CD14-positive monocyte (primary cell): ENCODE data around the gene PFN3. TPM values are rescaled to one million over a fixed set of nuclear protein-coding genes. Genes with fewer than 3 reads are reported as not detected.

ENCODE experiments used
- DNase-seq, 3 donors: peaks; one replicate each; pipeline ENCODE4 v3.0.0-alpha.2; 2011 to 2022
- H2AFZ ChIP-seq: 2 replicates; pipeline ENCODE4 v1.6.0; 2012; ENCODE audit warnings: mild to moderate bottlenecking, low read depth, low read length, inconsistent platforms; ENCODE audit not compliant: insufficient read depth, poor library complexity, severe bottlenecking
- H3K27ac ChIP-seq, 2 donors: 1 replicate in 1 of 2; 2 replicates in 1 of 2; pipeline ENCODE4 v1.5.1; 2012 to 2013; ENCODE audit warnings: low read length in 2 of 2, control low read depth in 1 of 2, inconsistent platforms in 1 of 2, low read depth in 1 of 2, mild to moderate bottlenecking in 1 of 2
- H3K27me3 ChIP-seq, 2 donors: one replicate each; pipeline versions ENCODE4 v1.6.0 to v1.6.1; 2011 to 2013; ENCODE audit warnings: low read length in 2 of 2; ENCODE audit not compliant: control insufficient read depth in 2 of 2, insufficient read depth in 2 of 2
- H3K36me3 ChIP-seq, 2 donors: replicated peaks in 1 of 2; 1 replicate in 1 of 2; 2 replicates in 1 of 2; pipeline versions ENCODE4 v1.5.1 to v1.6.1; 2012 to 2013; ENCODE audit warnings: low read length in 2 of 2, control low read depth in 1 of 2, inconsistent platforms in 1 of 2, mild to moderate bottlenecking in 1 of 2; ENCODE audit not compliant: insufficient read depth in 2 of 2, control insufficient read depth in 1 of 2
- H3K4me1 ChIP-seq, 2 donors: 1 replicate in 1 of 2; 2 replicates in 1 of 2; pipeline versions ENCODE4 v1.5.1 to v1.6.1; 2012 to 2013; ENCODE audit warnings: low read length in 2 of 2, control low read depth in 1 of 2, inconsistent platforms in 1 of 2, mild to moderate bottlenecking in 1 of 2, moderate library complexity in 1 of 2; ENCODE audit not compliant: insufficient read depth in 2 of 2, control insufficient read depth in 1 of 2
- H3K4me2 ChIP-seq: replicated peaks from 2 replicates; pipeline ENCODE3; 2012; ENCODE audit warnings: low read length, moderate library complexity, mild to moderate bottlenecking; ENCODE audit not compliant: poor library complexity, severe bottlenecking; ENCODE audit errors: extremely low read depth
- H3K4me3 ChIP-seq, 3 experiments: fragments of 200-600 bp in 1 of 3; sonication (generic) in 1 of 3; replicated peaks in 1 of 3; 1 replicate in 2 of 3; 2 replicates in 1 of 3; pipeline ENCODE4 v1.5.1; 2011 to 2013; ENCODE audit warnings: low read length in 3 of 3, mild to moderate bottlenecking in 3 of 3, control low read depth in 2 of 3, low read depth in 2 of 3, inconsistent platforms in 1 of 3, moderate library complexity in 1 of 3
- H3K79me2 ChIP-seq: 2 replicates; pipeline ENCODE4 v1.6.0; 2012; ENCODE audit warnings: mild to moderate bottlenecking, control low read depth, inconsistent platforms, low read length, moderate library complexity; ENCODE audit not compliant: insufficient read depth
- H3K9ac ChIP-seq: 2 replicates; pipeline ENCODE4 v1.6.0; 2017; ENCODE audit warnings: low read length, mild to moderate bottlenecking; ENCODE audit not compliant: insufficient read depth, poor library complexity, severe bottlenecking
- H3K9me3 ChIP-seq, 2 donors: replicated peaks in 1 of 2; 1 replicate in 1 of 2; 2 replicates in 1 of 2; pipeline versions ENCODE4 v1.5.1 to v1.6.1; 2012 to 2013; ENCODE audit warnings: low read length in 2 of 2, control low read depth in 1 of 2; ENCODE audit not compliant: control insufficient read depth in 1 of 2, insufficient read depth in 1 of 2
- H4K20me1 ChIP-seq: 2 replicates; pipeline ENCODE4 v1.6.0; 2012; ENCODE audit warnings: mild to moderate bottlenecking, low read length, control low read depth, moderate library complexity; ENCODE audit not compliant: insufficient read depth
- H3K27ac Mint-ChIP-seq, 7 donors: one replicate each; pipeline ENCODE4 v1.8.0; 2020; ENCODE audit warnings: mild to moderate bottlenecking in 7 of 7, mixed read lengths in 7 of 7, moderate library complexity in 6 of 7, inconsistent platforms in 2 of 7
- H3K27me3 Mint-ChIP-seq, 3 donors: one replicate each; pipeline ENCODE4 v1.8.0; 2021 to 2022; ENCODE audit warnings: low read depth in 3 of 3, mild to moderate bottlenecking in 3 of 3, mixed read lengths in 3 of 3, moderate library complexity in 3 of 3, inconsistent platforms in 1 of 3
- H3K36me3 Mint-ChIP-seq, 2 donors: one replicate each; pipeline ENCODE4 v1.8.0; 2020; ENCODE audit warnings: mixed read lengths in 2 of 2, inconsistent platforms in 1 of 2, mild to moderate bottlenecking in 1 of 2
- H3K4me1 Mint-ChIP-seq: one replicate; pipeline ENCODE4 v1.8.0; 2020; ENCODE audit warnings: mild to moderate bottlenecking, mixed read lengths
- H3K4me3 Mint-ChIP-seq, 2 donors: one replicate each; pipeline ENCODE4 v1.8.0; 2020; ENCODE audit warnings: mild to moderate bottlenecking in 2 of 2, mixed read lengths in 2 of 2, moderate library complexity in 1 of 2
- H3K9me3 Mint-ChIP-seq, 7 donors: one replicate each; pipeline ENCODE4 v1.8.0; 2020 to 2022; ENCODE audit warnings: mixed read lengths in 7 of 7, mild to moderate bottlenecking in 6 of 7, moderate library complexity in 6 of 7, inconsistent platforms in 2 of 7
- WGBS: methylation state at CpG from one replicate; pipeline ENCODE4 v1.1.5; 2013; ENCODE audit warnings: missing lambda C conversion rate; ENCODE audit not compliant: insufficient coverage; 5-methylcytosine and 5-hydroxymethylcytosine counted together
- intact Hi-C, 2 donors: fragments of 100-400 bp; cut with micrococcal nuclease; formaldehyde crosslinking; loops; one replicate each; pipeline versions ENCODE4 v1.15.0 to v1.15.1; 2023
- polyA plus RNA-seq, 3 donors: library from polyadenylated mRNA; depleted of rRNA in 1 of 3; unstranded in 2 of 3; stranded (reverse) in 1 of 3; fragments of 300-500 nt in 2 of 3; fragments of >200 nt in 1 of 3; fragmentation: Illumina TruSeq in 2 of 3; gene quantifications; 1 replicate in 2 of 3; 2 replicates in 1 of 3; pipeline ENCODE4 v1.2.3, GENCODE V29; 2012 to 2021
- TF ChIP-seq, protein P1 (sequence below): fragments of 200-600 bp; IDR thresholded peaks from one replicate; pipeline ENCODE4 v1.8.0; 2022; ENCODE audit warnings: antibody characterized with exemption, mild to moderate bottlenecking

The PFN3 gene
- polyA plus RNA-seq, 3 donors = not detected

DNA sequence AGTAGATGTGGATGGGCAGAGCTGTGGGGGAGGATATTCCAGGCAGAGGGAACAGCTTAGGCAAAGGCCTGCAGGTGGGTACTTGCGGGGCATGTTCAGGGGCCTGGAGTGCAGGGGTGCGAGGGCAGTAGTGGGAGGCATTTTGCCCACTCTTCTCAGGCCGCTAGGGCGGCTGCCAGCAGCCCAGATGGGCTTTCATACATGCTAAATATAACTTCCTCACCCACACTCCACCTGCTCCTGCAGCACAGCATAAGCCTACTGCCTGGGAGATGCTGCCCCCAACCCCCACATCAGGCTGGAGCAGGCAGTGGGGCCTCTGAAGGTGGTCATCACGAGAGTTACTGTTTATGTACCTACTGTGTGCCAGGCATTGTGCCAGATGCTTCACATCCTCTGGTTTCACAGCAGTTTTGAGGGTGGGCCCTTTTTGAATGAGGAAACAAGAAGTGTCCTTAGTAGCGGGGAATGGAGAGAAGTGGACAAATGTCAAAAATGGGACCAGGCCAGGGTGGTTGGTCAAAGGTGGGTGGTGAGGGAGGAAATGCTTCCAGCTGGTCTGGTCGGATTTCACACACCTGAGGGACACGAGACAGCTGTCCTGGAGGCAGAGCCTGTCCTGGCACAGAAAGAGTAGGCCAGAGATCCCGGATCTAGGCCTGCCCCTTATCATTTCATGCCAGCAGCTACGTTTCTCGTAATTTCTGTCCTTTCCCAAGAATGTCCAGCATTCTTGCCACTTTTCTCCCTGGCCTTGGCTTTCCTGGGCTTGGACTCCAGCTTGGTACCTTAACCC lies 30.6 kb downstream of the PFN3 start:
- Histone ChIP-seq H3K79me2 (peaks cover 16% of the 10 kb centered on the region), H3K4me3 (no peak overlapping the region), H3K4me1 (peaks cover 24 to 44% of the 10 kb centered on the region in 2 donors), H3K27me3 (no peaks in the 10 kb centered on the region), H3K9ac (no peak overlapping the region), H3K27ac (peak overlapping the region in 1 of 2 donors; percentile 45), H3K4me2 (no peak overlapping the region), H2AFZ (no peak overlapping the region), H3K36me3 (peaks cover 79 to 90% of the 10 kb centered on the region in 2 donors), H4K20me1 (peaks cover 90% of the 10 kb centered on the region), H3K9me3 (no peaks in the 10 kb centered on the region)
- no peak overlapping the region for H3K4me3 Mint-ChIP-seq
- peaks cover 65 to 93% of the 10 kb centered on the region in 2 donors for H3K36me3 Mint-ChIP-seq
- WGBS = 65% methylated on average over 9 of the region's 11 CpGs
- H3K9me3 Mint-ChIP-seq = peaks cover 0 to 3% (median 0%) of the 10 kb centered on the region in 7 donors
- H3K27me3 Mint-ChIP-seq = peaks cover 0 to 6% (median 0%) of the 10 kb centered on the region in 3 donors
- H3K27ac Mint-ChIP-seq = peak overlapping the region in 3 of 7 donors; percentile 35 to 60 (median 45)
- no peak for DNase-seq
- TF ChIP-seq, protein P1, sequence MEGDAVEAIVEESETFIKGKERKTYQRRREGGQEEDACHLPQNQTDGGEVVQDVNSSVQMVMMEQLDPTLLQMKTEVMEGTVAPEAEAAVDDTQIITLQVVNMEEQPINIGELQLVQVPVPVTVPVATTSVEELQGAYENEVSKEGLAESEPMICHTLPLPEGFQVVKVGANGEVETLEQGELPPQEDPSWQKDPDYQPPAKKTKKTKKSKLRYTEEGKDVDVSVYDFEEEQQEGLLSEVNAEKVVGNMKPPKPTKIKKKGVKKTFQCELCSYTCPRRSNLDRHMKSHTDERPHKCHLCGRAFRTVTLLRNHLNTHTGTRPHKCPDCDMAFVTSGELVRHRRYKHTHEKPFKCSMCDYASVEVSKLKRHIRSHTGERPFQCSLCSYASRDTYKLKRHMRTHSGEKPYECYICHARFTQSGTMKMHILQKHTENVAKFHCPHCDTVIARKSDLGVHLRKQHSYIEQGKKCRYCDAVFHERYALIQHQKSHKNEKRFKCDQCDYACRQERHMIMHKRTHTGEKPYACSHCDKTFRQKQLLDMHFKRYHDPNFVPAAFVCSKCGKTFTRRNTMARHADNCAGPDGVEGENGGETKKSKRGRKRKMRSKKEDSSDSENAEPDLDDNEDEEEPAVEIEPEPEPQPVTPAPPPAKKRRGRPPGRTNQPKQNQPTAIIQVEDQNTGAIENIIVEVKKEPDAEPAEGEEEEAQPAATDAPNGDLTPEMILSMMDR = no peak
- peaks cover 53% of the 10 kb centered on the region for H3K4me1 Mint-ChIP-seq
- intact Hi-C loops = loop anchor here in 1 of 2 donors (10.0 kb wide), 1 partner anchor 695 kb away; no protein-coding TSS in a partner anchor

DNA sequence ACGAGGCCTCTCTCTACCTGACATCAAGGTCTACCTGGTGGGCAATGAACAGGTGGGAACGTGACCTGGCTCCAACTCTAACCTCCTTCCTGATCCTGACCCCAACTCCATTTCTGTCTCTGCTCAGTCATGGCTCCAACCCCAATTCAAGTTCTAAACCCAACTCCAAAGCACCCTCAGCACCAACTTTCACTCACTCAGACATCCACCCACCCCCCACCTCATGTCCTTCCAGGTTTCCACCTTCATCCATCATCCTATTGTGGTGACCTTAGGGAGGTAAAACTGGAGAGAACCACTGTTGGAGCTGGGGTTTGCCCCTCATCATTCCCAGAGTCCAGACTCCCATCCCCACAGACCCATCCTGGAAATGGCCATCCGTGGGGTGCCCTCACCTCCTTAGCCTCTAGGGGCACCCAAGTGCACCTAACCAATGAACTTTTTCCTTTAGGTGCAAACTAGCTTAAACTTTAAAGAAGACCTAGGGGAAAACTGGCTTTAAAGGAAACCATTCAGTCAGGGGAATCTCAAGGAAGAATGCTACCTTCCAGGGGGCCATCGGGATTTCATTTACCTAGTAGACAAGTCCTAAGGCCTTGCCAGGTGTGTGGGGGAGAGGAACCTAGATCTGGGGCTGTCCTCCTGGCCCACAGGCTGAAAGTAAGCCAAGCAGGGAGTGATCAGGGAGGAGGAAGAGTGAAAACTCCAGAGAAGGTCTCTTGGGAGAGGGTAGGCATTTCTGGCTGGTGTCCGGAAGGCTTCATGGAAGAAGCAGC lies 31.4 kb downstream of the PFN3 start:
- peaks cover 29 to 51% of the 10 kb centered on the region in 2 donors for H3K4me1 ChIP-seq
- peaks cover 24% of the 10 kb centered on the region for H3K79me2 ChIP-seq
- no peak overlapping the region for H3K4me3 ChIP-seq
- H2AFZ ChIP-seq = no peak overlapping the region
- TF ChIP-seq, protein P1 = peak; percentile 80
- H3K9me3 Mint-ChIP-seq = peaks cover 0 to 3% (median 0%) of the 10 kb centered on the region in 7 donors
- H3K4me2 ChIP-seq = no peak overlapping the region
- intact Hi-C loops = no loop called here
- no peak for DNase-seq
- peaks cover 83 to 93% of the 10 kb centered on the region in 2 donors for H3K36me3 ChIP-seq
- WGBS = 100% methylated on average over 3 of the region's 5 CpGs
- H3K27me3 ChIP-seq = no peaks in the 10 kb centered on the region
- no peak overlapping the region for H3K9ac ChIP-seq
- peak overlapping the region; percentile 30 to 60 (median 44) for H3K27ac Mint-ChIP-seq
- H4K20me1 ChIP-seq = peaks cover 96% of the 10 kb centered on the region
- H3K9me3 ChIP-seq = no peaks in the 10 kb centered on the region
- H3K27ac ChIP-seq = peak overlapping the region in 1 of 2 donors; percentile 45
- H3K36me3 Mint-ChIP-seq = peaks cover 60 to 95% of the 10 kb centered on the region in 2 donors
- peaks cover 59% of the 10 kb centered on the region for H3K4me1 Mint-ChIP-seq
- H3K4me3 Mint-ChIP-seq = no peak overlapping the region
- H3K27me3 Mint-ChIP-seq = peaks cover 0 to 4% (median 0%) of the 10 kb centered on the region in 3 donors
